ENCODE results near the gene RALBP1. TPM values are rescaled to one million over a fixed set of nuclear protein-coding genes. Genes with fewer than 3 reads are reported as not detected.

The RALBP1 gene
- total RNA-seq, 1 experiment from 2014 or later = 66.2 TPM

- TF ChIP-seq ZBTB33 (IDR thresholded peaks at IDR 0.05; ENCODE audit: extremely low read depth, insufficient replicate concordance, low read length) = no peak
- TF ChIP-seq POLR2AphosphoS5 (IDR thresholded peaks at IDR 0.05; ENCODE audit: low read depth, low read length) = no peak
- TF ChIP-seq JUND (IDR thresholded peaks at IDR 0.05) = no peak
- TF ChIP-seq ELF1 (IDR thresholded peaks at IDR 0.05; ENCODE audit: borderline replicate concordance, low read depth) = no peak
These were observed 111.5 kb downstream of the RALBP1 start (continued) for GRCh38 chr18:9586814-9587213.

Other genes with a start within 250 kb of the RALBP1 start
- gene TWSG1, start 140.7 kb upstream of the RALBP1 start, total RNA-seq (2021; ENCODE audit: unreplicated experiment) = 35.7 TPM
- 66.7 TPM for gene PPP4R1, start 139.0 kb downstream of the RALBP1 start, total RNA-seq (2021; ENCODE audit: unreplicated experiment)
- 46.9 TPM for gene RAB31, start 232.8 kb downstream of the RALBP1 start, total RNA-seq (2021; ENCODE audit: unreplicated experiment)